Panc1 (cell line): ENCODE measurements around the gene FAM50B.

Source experiments
- POLR2AphosphoS5 ChIP-seq: IDR thresholded peaks from 2 replicates; pipeline ENCODE4 v1.6.1; 2012; ENCODE audit warnings: mild to moderate bottlenecking, low read depth, low read length, moderate library complexity
- TF ChIP-seq, protein P1 (sequence below): fragments of 450-650 bp; IDR thresholded peaks from 2 replicates; pipeline ENCODE4 v1.5.1; 2017; ENCODE audit warnings: mild to moderate bottlenecking

DNA sequence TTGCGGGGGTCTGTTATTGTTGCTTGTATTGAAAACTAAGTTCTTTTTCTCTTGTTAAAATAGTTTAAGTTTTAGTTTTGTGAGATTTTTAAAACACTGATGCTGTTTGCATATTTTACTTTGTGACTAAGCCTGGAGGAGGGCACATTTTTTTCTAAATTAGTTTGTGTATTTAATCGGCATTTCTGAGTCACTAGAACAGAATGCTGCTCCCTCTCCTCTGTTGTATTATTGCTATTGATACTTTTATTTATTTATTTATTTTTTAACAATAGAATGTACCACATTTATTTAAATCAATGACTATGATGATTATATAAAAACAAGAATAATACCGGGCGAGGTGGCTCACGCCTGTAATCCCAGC, 5.1 kb upstream of the FAM50B start:
- TF ChIP-seq POLR2AphosphoS5, result no peak
- TF ChIP-seq, protein P1, sequence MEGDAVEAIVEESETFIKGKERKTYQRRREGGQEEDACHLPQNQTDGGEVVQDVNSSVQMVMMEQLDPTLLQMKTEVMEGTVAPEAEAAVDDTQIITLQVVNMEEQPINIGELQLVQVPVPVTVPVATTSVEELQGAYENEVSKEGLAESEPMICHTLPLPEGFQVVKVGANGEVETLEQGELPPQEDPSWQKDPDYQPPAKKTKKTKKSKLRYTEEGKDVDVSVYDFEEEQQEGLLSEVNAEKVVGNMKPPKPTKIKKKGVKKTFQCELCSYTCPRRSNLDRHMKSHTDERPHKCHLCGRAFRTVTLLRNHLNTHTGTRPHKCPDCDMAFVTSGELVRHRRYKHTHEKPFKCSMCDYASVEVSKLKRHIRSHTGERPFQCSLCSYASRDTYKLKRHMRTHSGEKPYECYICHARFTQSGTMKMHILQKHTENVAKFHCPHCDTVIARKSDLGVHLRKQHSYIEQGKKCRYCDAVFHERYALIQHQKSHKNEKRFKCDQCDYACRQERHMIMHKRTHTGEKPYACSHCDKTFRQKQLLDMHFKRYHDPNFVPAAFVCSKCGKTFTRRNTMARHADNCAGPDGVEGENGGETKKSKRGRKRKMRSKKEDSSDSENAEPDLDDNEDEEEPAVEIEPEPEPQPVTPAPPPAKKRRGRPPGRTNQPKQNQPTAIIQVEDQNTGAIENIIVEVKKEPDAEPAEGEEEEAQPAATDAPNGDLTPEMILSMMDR, result no peak
